ENCODE results near the gene FAM118A.
"Not testable (repeated sequence)": the region's sequence is repeated elsewhere in the genome, so short reads cannot be mapped to it uniquely, and the experiment has no call there.

The FAM118A gene

GRCh38 chr22:45284705-45285262 lies 24.9 kb upstream of the FAM118A start, which contains the start of gene UPK3A:
TSS of gene UPK3A (plus strand) at chr22:45284949. CDS start at chr22:45285014, 65 bp downstream.
- no peak for DNase-seq

DNA sequence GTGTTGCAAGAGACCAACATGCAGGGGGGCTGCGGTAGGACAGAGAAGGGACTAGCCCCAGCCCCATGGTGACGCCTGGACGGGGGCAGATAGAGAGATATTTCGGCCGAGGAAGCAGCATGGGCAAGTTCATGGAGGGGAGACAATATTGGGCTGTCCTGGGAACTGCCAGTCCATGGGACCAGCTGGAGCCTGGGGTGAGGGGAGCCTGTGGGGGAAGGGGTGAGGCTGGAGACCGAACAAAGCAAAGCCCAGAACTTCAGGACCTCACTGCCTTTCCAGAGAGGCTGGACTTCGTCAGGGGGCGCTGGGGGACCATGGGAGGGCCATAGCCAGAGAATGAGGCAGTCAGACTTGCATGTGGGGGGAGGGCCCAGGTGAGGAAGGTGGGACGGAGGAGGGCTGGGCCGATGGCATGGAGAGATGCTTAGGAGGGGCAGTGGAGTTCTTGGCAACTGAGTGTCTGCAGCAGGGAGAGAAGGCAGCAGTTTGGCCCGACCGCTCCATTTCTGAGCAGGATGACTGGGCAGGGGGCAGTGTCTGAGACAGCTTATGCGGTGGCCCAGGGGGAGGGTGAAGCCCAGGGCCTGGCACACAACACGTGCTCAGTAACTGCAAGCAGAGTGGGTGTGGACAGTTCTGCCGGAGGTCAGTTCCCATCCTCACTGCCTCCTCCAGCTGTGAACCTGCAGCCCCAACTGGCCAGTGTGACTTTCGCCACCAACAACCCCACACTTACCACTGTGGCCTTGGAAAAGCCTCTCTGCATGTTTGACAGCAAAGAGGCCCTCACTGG lies 24.3 kb upstream of the FAM118A start:
- no peak for DNase-seq

- DNase-seq = no peak
These were observed 22.7 kb upstream of the FAM118A start for GRCh38 chr22:45286854-45287551.

DNA sequence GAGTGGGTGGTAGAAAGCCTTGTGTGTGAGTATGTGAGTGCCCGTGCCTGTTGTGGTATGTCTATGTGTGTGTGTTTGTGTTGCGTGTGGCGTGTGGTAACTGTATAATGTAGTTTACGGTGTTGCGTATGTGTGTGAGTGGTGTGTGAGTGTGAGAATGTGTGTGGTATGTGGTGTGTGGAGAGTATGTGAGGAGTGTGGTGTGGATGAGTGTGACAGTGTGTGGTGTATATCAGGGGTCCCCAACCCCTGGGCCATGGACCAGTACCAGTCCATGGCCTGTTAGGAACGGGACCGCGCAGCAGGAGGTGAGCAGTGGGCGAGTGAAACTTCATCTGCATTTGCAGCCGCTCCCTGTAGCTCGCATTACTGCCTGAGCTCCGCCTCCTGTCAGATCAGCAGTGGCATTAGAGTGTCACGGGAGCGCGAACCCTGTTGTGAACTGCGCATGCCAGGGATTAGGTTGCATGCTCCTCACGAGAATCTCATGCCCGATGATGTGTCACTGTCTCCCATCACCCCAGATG lies 19.3 kb upstream of the FAM118A start:
- DNase-seq = peak; percentile 94

GRCh38 chr22:45291061-45291930 lies 18.4 kb upstream of the FAM118A start:
- DNase-seq = no peak

GRCh38 chr22:45291931-45292290 lies 17.8 kb upstream of the FAM118A start:
- DNase-seq = no peak

- no peak for DNase-seq
These were observed 16.8 kb upstream of the FAM118A start for GRCh38 chr22:45292731-45293442.

- DNase-seq = no peak
These were observed 15.7 kb upstream of the FAM118A start for GRCh38 chr22:45294030-45294429.

- DNase-seq = not testable (repeated sequence)
These were observed 14.7 kb upstream of the FAM118A start for GRCh38 chr22:45295004-45295403.

GRCh38 chr22:45295492-45295891 lies 14.2 kb upstream of the FAM118A start:
- DNase-seq = no peak

DNA sequence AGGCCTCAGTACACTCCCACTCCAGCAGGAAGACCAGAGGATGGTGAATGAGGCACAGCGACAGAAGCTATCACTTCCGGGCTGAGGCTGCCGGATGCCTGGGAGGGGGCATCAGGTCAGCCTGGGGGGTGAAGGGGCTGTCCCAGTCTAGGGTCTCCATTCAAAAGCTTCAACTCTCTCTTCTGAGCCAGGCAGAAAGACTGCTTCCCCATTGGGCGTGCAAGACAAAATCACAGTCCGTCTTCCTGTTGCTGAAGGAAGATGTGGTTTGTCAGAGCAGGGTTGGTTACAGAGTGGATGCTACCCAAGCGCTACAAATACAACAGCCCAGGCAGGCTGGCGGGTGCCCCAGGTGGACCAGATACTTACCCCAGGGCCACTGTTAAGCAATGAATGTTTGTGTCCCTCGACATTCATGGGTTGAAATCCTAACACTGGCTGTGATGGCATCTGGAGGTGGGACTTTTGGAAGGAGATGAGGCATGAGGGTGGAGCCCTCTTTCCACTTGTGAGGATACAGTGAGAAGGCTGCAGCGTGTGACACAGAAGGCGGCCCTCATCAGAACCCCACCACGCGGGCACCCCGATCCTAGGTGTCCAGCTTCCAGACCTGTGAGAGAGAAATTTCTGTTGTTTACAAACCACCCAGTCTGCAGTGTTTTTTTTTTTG lies 13.0 kb upstream of the FAM118A start:
- no peak for DNase-seq

DNA sequence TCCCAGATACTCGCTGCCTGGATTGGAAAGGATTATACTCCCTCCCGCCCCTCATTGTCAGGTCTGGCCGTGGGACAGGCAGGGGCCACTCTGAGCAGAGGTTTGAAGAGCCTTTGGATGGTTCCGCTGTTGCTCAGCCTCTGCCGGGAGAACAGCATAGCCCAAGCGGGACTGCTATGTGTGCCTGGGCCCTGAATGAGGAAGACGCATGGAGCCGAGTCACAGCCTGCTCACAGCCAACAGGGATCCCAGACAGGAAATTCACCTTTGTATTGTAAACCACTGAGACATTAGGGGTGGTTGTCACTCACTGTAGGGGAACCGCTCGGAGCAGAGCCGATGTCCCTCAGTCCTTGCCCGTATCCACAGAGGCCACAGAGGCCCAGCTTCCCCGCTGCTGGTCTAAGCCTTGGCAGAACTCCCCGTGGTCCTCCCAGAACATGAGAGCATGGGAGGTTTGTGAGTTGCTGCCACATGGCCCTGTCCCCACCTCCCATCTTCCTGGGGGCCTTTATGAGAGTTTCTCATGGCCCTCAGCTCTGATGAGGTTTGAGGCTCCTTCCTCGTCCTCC lies 10.7 kb upstream of the FAM118A start:
- DNase-seq = no peak

DNA sequence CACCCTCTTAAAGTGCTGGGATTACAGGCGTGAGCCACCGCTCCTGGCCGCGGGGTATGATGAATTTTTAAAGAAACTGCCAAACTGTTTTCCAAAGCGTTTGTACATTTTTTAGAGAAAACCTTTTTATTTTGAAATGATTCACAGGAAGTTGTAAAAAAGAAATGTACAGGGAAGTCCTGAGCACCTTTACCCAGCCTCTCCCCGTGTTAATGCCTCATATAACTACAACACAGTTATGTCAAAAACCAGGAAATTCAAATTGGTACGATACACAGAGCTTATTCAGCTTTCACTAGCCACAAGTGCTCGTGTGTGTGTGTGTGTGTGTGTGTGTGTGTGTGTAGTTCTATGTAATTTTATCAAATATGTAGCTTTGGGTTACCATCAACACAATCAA lies 7.0 kb upstream of the FAM118A start:
- no peak for DNase-seq

GRCh38 chr22:45303181-45303580 lies 6.6 kb upstream of the FAM118A start:
- DNase-seq = no peak

GRCh38 chr22:45304971-45305370 lies 4.8 kb upstream of the FAM118A start:
- no peak for DNase-seq

- no peak for DNase-seq
These were observed 4.2 kb upstream of the FAM118A start for GRCh38 chr22:45305456-45306075.

DNA sequence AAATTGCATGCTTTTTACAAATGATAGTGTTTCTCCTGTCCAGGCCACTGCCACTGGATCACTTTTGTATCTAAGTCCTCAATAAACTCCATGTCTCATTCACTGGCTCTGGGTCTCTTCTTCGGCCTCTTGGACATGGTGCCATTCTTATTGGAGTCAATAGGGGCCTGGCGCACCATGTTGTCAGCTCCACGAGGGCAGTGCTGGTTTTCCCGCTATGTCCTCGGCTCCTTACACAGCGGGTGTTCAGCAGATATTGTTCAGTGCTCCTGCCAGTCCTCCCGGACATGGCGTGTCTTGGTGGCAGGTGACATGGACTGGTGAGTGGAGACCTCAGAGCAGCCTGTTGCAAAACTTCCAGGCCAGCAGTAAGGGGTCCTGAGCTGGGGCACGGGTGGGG lies 3.6 kb upstream of the FAM118A start:
- no peak for DNase-seq

DNA sequence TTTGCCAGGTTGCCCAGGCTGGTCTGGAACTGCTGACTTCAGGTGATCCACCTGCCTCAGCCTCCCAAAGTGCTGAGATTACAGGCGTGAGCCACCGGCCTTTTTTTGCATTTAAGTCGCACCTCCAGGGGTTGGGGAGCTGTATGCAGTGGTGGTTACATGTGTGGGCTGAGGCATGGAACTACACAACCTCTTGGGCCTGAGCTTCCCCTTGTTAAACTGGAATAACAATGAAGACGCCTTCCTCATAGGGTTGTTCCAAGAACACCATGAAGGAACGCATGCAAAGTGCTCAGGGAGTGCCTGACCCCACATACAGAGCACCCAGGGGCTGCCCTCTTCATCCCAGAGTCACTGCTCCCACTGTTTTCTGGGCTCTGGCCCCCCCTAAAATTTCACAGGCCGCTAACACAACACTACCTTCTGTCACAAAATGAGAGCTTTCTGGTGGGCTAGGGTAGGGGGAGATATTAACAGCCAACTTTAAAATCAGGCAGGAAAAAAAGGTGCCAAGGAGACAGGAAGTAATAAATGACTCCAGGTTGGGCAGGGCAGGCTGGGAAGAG lies 1.3 kb upstream of the FAM118A start:
- no peak for DNase-seq

- no peak for DNase-seq
These were observed 745 bp upstream of the FAM118A start for GRCh38 chr22:45308957-45309421.

- no peak for DNase-seq
These were observed 720 bp downstream of the FAM118A start for GRCh38 chr22:45310331-45310976.
